ENCODE data around the gene SCGB1C1.

DNA sequence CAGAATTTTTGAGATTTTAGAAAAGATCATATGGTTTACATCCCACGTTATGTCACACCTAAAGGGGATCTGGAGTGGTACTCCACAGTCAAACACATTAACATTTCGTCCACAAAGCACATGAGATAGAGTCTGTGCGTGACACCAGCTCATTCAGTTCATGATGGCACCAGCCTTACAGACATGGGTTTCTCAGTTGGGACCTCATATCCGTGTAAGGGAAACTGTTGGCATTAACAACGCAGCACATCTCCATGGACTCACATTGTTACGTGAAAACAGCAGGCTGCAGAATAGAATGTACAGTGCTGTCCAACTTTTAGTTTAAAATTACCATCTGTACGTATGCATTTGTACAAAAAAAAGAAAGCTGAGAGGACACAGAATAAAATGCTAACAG lies 28.7 kb downstream of the SCGB1C1 start:
- TF ChIP-seq RAD21 (IDR thresholded peaks at IDR 0.05): no peak
- no peak for TF ChIP-seq YY1 (IDR thresholded peaks at IDR 0.05)
- TF ChIP-seq, protein P1, sequence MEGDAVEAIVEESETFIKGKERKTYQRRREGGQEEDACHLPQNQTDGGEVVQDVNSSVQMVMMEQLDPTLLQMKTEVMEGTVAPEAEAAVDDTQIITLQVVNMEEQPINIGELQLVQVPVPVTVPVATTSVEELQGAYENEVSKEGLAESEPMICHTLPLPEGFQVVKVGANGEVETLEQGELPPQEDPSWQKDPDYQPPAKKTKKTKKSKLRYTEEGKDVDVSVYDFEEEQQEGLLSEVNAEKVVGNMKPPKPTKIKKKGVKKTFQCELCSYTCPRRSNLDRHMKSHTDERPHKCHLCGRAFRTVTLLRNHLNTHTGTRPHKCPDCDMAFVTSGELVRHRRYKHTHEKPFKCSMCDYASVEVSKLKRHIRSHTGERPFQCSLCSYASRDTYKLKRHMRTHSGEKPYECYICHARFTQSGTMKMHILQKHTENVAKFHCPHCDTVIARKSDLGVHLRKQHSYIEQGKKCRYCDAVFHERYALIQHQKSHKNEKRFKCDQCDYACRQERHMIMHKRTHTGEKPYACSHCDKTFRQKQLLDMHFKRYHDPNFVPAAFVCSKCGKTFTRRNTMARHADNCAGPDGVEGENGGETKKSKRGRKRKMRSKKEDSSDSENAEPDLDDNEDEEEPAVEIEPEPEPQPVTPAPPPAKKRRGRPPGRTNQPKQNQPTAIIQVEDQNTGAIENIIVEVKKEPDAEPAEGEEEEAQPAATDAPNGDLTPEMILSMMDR (IDR thresholded peaks at IDR 0.05; ENCODE audit: low read depth, low read length, missing input control): no peak
- no peak for TF ChIP-seq HNF4A (conservative IDR thresholded peaks at IDR 0.05)
- no peak for TF ChIP-seq REST (IDR thresholded peaks at IDR 0.05)
- TF ChIP-seq, protein P2, sequence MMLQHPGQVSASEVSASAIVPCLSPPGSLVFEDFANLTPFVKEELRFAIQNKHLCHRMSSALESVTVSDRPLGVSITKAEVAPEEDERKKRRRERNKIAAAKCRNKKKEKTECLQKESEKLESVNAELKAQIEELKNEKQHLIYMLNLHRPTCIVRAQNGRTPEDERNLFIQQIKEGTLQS (IDR thresholded peaks at IDR 0.05): no peak
- TF ChIP-seq TAF1 (conservative IDR thresholded peaks at IDR 0.05): no peak
- no peak for TF ChIP-seq MAX (IDR thresholded peaks at IDR 0.05)
- TF ChIP-seq JUND (IDR thresholded peaks at IDR 0.05): no peak
- TF ChIP-seq FOXA1 (IDR thresholded peaks at IDR 0.05): no peak
